SH-SY5Y (cell line): ENCODE results near the gene PDLIM7.

Experiments used
- GATA2 ChIP-seq: IDR thresholded peaks from 2 replicates; pipeline ENCODE4 v1.6.1; 2011; ENCODE audit warnings: mild to moderate bottlenecking, low read depth, low read length
- GATA3 ChIP-seq: IDR thresholded peaks from 2 replicates; pipeline ENCODE4 v1.6.1; 2011; ENCODE audit warnings: low read depth, mild to moderate bottlenecking, low read length, moderate library complexity

GRCh38 chr5:177509991-177510566 lies 12.7 kb upstream of the PDLIM7 start:
- TF ChIP-seq GATA2 = no peak
- no peak for TF ChIP-seq GATA3
